Esophagus mucosa (tissue), 1 donor: ENCODE data around the gene NKG7. TPM values are rescaled to one million over a fixed set of nuclear protein-coding genes. Genes with fewer than 3 reads are reported as not detected.

ENCODE experiments used
- ATAC-seq: fragments of 200-7000 bp; cut with Tn5 transposase; one replicate; pipeline ENCODE4 v1.9.1; 2020
- total RNA-seq: library from RNA; stranded (reverse); gene quantifications from one replicate; pipeline ENCODE4 v1.2.4, GENCODE V29; 2023
- donor health status: DM: yes; HTN: yes; CAD: no.

Gene NKG7
- total RNA-seq, 1 donor from 2014 or later = not detected

GRCh38 chr19:51359294-51359693 lies 13.2 kb downstream of the NKG7 start:
- ATAC-seq = peak; percentile 77

GRCh38 chr19:51357952-51358351 lies 14.5 kb downstream of the NKG7 start:
- no peak for ATAC-seq

- ATAC-seq = no peak
Measured at GRCh38 chr19:51356159-51356801, 16.2 kb downstream of the NKG7 start.

DNA sequence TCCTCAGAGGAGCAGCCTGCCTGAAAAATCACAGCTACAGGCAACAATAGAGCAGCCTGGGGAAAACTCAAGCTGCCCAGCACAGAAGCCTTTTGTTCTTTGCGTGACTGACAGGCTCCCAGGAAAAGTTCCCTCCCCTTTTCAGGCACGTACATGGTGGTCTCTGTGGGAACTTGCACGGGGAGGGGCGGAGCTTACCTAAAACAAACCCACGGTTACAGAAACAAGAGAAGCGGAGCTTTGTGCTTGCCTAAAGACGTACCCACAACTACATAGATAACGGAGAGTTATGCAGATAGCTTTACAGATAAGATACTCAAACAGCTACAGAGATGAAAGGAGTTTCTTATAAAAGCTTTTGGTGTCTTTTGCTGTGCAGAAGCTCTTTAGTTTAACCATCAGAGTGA lies 17.7 kb downstream of the NKG7 start:
- no peak for ATAC-seq

- no peak for ATAC-seq
Measured at GRCh38 chr19:51354103-51354741, 18.2 kb downstream of the NKG7 start.

- ATAC-seq = no peak
Measured at GRCh38 chr19:51352783-51353360, 19.6 kb downstream of the NKG7 start.

DNA sequence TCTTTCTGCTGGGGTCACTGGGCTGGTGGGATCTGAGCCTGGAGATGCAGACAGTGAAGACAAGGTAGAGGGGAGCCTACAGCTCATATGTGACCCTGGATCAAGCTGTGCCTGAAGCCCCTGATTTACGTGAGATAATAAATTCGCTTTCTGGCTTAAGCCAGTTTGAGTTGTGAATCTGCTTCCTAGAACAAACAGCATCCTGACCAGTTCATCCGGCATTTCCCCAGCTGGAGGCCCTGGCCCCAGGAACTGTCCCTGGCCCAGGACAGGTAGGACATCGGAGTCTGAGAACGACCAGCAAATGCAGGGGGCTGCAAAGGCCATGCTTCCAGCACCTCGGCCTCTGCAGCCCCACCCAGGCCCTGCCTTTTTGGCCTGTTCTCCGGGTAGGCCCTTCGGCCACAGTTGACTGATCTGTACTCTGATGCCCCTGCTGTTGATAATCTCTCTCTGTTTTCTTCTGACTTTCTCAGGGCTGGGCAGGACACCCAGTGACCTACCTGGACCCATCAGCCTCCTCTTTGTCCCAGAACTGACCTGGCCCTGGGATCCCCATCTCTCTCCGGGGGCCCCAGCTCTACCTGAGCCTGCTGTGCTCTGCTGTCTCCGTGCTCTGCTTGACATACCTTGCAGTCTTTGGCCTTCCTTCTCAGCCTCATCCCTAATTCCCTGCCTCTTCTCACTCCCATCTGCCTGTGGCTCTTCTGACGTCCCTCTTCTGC lies 21.0 kb downstream of the NKG7 start:
- no peak for ATAC-seq

DNA sequence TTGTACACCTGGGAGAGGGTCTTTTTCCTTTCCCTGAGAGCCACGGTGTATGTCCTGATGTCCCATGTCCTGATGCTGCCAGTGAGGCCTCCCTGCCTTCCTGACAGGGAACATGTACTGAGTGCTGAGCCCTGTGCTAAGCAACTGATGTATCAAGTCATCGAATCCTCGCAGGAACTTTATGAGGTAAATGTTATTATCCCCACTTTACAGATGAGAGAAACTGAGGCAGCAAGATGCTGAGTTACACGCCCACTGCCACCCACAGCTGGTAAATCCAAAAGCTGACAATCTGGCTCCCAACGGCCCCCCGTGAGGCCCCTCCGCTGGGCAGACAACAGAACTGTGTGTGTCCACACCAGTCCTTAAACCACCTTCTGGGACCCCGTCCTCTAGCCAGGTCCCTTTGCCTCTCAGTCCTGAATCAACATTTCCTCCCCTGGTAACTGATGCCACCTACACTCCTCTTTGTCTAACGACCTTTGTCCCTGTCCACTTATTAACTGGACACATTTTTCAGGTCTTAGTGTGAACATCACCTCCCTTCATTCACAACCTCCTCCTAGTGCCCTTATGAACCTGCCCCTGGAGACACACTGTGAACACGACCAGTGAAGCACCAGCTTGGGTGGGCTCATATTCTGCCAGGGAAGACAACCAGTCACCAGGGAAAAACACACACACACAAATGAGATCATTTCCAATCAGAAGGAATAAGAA lies 25.1 kb downstream of the NKG7 start:
- no peak for ATAC-seq

DNA sequence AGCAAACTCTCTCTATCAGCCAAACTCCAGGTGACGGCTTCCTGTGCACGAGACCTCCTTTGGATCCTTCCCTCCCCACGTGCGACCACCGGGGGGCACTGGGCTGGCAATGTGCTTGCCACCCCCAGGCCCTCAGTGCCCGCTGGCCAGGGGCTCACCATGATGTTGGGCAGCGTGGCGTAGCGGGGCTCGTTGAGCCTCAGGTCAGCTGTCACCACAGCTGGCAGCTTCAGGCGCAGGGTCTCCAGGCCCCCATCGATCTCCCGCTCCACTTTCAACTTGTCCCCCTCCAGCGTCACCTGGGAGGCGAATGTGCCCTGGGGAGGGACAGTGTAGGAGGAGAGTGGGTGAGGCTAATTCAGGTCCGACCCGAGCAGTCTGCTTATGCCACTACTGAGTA lies 25.7 kb downstream of the NKG7 start:
- no peak for ATAC-seq

- ATAC-seq = no peak
Measured at GRCh38 chr19:51345076-51345620, 27.3 kb downstream of the NKG7 start.

- no peak for ATAC-seq
Measured at GRCh38 chr19:51342631-51343569, 29.6 kb downstream of the NKG7 start.

- peak; percentile 46 for ATAC-seq
Measured at GRCh38 chr19:51341976-51342580, 30.4 kb downstream of the NKG7 start, which contains the start of gene VSIG10L. VSIG10L (minus strand) TSS chr19:51342139; CDS start chr19:51342124, 15 bp downstream.

- ATAC-seq = no peak
Measured at GRCh38 chr19:51341066-51341465, 31.4 kb downstream of the NKG7 start.

DNA sequence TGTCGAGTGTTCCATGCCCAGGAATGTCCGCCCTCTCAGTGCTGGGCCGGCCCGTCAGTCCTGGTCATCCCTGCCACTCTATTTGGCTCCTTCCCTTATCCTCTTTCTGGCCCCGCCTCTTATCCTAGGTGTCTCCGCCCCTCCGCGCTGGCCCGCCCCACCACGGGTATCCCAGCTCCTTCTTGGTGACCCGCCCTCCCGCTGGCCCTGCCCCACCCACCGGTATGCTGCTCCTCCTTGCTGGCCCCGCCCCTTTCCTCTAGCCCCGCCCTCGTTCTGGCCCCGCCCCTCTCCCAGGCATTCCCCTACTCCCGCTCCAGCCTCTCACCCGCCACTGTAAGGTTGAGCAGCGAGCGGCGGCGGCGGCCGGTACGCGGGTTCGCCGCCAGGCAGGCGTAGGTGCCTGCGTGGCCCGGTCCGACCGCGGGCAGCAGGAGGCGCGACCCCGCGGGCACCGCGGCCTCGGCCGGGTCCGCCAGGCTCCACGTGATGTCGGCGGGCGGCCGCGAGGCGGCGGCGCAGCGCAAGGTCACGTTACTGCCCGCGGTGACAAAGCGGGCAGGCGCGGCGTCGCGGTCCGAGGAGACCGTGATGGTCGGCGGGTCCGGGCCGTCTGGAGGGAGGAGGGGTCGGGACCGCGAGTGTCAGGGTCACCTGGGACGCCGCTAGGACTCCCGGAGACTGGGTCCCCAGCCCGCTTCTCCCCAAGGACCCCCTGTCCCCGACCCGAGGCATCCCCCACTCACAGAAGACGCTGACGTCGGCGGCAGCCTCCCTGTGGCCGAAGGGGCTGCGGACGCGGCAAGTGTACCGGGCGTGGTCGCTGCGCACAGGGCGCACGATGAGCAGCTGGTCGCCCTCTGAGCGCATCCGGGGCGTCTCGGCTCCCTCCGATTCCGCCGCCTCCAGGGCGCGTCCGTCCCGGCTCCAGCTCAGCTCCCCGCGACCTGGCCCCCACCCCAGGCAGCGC lies 32.5 kb downstream of the NKG7 start:
- ATAC-seq = peak; percentile 93

DNA sequence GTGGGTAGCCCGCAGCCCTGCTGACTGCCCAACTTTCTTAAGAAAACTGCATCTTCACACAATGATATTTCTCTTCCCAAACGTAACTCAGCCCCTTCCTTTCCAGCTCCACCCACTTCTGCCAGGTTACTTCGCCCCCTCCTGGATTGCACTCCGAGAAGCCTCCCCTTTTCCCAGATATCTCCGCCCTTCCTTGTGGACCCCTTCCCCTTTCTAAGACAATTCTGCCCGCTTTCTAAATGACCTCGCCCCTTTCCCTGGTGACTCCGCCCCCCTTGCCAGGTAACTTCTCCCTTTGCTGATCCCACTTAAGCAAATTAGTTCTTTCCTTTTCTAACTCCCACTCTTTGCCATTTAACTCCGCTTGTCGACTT lies 33.2 kb downstream of the NKG7 start:
- no peak for ATAC-seq

- peak; percentile 61 for ATAC-seq
Measured at GRCh38 chr19:51338563-51339312, 33.7 kb downstream of the NKG7 start.

- no peak for ATAC-seq
Measured at GRCh38 chr19:51337861-51338562, 34.4 kb downstream of the NKG7 start.
